Measurements from ENCODE around the gene SH3PXD2A. TPM values are rescaled to one million over a fixed set of nuclear protein-coding genes. Genes with fewer than 3 reads are reported as not detected.

The SH3PXD2A gene
- total and polyA plus RNA-seq, 2 of the 4 experiments (the other 2 are of a cell fraction) = 6.3 to 23.0 TPM

GRCh38 chr10:103799341-103799740, 56.0 kb downstream of the SH3PXD2A start:
- H3K14ac ChIP-seq (replicated peaks; ENCODE audit: low read depth, low read length) = no peak overlapping the region
- H3K27me3 ChIP-seq (ENCODE audit: control insufficient read depth, insufficient read depth, low read length) = no peaks in the 10 kb centered on the region
- dilution Hi-C loops (cut with HindIII; ENCODE audit: low sequenced_read_pairs, unreplicated experiment) = no loop called here
- no peak overlapping the region for H2BK120ac ChIP-seq (ENCODE audit: low read depth, low read length)
- H2AK5ac ChIP-seq (ENCODE audit: low read depth, low read length) = no peak overlapping the region; the same call in 1 of the 2 replicates
- H3K9me3 ChIP-seq (ENCODE audit: control insufficient read depth, insufficient read depth, low read length) = no peaks in the 10 kb centered on the region
- no peak overlapping the region for H2AFZ ChIP-seq (replicated peaks; ENCODE audit: low read length, poor library complexity)
- H4K8ac ChIP-seq (ENCODE audit: low read depth in 2 of 2, low read length in 2 of 2) = no peak overlapping the region
- in situ Hi-C loops (cut with MboI; ENCODE audit: low sequenced_read_pairs) = no loop called here
- H3K18ac ChIP-seq (ENCODE audit: low read depth, low read length) = no peak overlapping the region
- H3K4ac ChIP-seq (ENCODE audit: low read depth, low read length) = no peak overlapping the region
- H3K79me1 ChIP-seq (ENCODE audit: low read depth in 1 of 2, low read length in 2 of 2) = peaks cover 0 to 10% of the 10 kb centered on the region in 2 experiments; a peak in 2 of 4 replicates
- H3K23ac ChIP-seq (ENCODE audit: low read depth, low read length) = no peak overlapping the region
- no peak overlapping the region for H3K27ac ChIP-seq (ENCODE audit: insufficient read depth, low read length)
- H4K5ac ChIP-seq (ENCODE audit: low read depth, low read length) = no peak overlapping the region
- no TSS peak for BruUV-seq (replicated peaks)
- no peak overlapping the region for H2BK15ac ChIP-seq (ENCODE audit: low read depth, low read length)
- no peak for ATAC-seq (ENCODE audit: low read depth)
- intact Hi-C loops (cut with micrococcal nuclease) = no loop called here
- no peak for TF ChIP-seq FOS (IDR thresholded peaks at IDR 0.05; ENCODE audit: low read depth, low read length)
- TF ChIP-seq POLR2A (IDR thresholded peaks at IDR 0.05; ENCODE audit: low read depth, low read length) = no peak
- no peak for TF ChIP-seq RCOR1 (IDR thresholded peaks at IDR 0.05; ENCODE audit: insufficient replicate concordance, low read length)
- TF ChIP-seq CTCF (conservative IDR thresholded peaks at IDR 0.05; ENCODE audit: low read depth, low read length) = no peak
- TF ChIP-seq NFE2L2 (IDR thresholded peaks at IDR 0.05; ENCODE audit: low read depth, low read length) = no peak
- TF ChIP-seq CHD1 (IDR thresholded peaks at IDR 0.05; ENCODE audit: low read depth, low read length) = no peak
- TF ChIP-seq USF2 (IDR thresholded peaks at IDR 0.05; ENCODE audit: low read depth, low read length) = no peak
- TF ChIP-seq SMC3 (IDR thresholded peaks at IDR 0.05; ENCODE audit: low read depth, low read length) = no peak
- no peak for TF ChIP-seq BHLHE40 (IDR thresholded peaks at IDR 0.05; ENCODE audit: low read depth, low read length)
- no peak for TF ChIP-seq ELK1 (IDR thresholded peaks at IDR 0.05; ENCODE audit: borderline replicate concordance, low read depth, low read length)
- no peak for TF ChIP-seq RAD21 (IDR thresholded peaks at IDR 0.05; ENCODE audit: low read length)
- no peak for TF ChIP-seq RFX5 (IDR thresholded peaks at IDR 0.05; ENCODE audit: low read depth, low read length)
- H3K4me1 ChIP-seq (ENCODE audit: control insufficient read depth, insufficient read depth, low read length) = peaks cover 16% of the 10 kb centered on the region
- peaks cover 22% of the 10 kb centered on the region for H3K9me1 ChIP-seq (ENCODE audit: insufficient read depth, low read length)
- no peak for DNase-seq
- ChIA-PET CTCF (no interaction called here), POLR2A (ENCODE audit: unreplicated experiment) (no interaction called here)
- no peak overlapping the region for H3K9ac ChIP-seq (ENCODE audit: low read depth, low read length)
- H2AK9ac ChIP-seq (replicated peaks; ENCODE audit: low read depth, low read length, poor library complexity) = no peak overlapping the region
- no peak overlapping the region for H3K4me2 ChIP-seq (ENCODE audit: low read depth, low read length)
- H2BK20ac ChIP-seq (ENCODE audit: low read depth, low read length) = no peak overlapping the region
- H3K4me3 ChIP-seq (ENCODE audit: insufficient read depth, low read depth, low read length) = no peak overlapping the region
- no peak overlapping the region for H4K91ac ChIP-seq (ENCODE audit: insufficient read depth, low read depth, low read length)
- peaks cover 11% of the 10 kb centered on the region; the same call in 1 of the 2 replicates for H4K20me1 ChIP-seq (ENCODE audit: insufficient read depth, low read length)
- peaks cover 2% of the 10 kb centered on the region; the same call in 1 of the 2 replicates for H3K36me3 ChIP-seq (ENCODE audit: control insufficient read depth, insufficient read depth, low read length)
- no peak overlapping the region for H2BK5ac ChIP-seq (ENCODE audit: low read depth, low read length, poor library complexity, severe bottlenecking)
- no CpG with 5 or more reads among the region's 4 CpGs for WGBS, 2 experiments (ENCODE audit: extremely low coverage in 2 of 2, insufficient read length in 1 of 2)
- H3K56ac ChIP-seq (ENCODE audit: extremely low read depth, insufficient read depth, low read length) = no peak overlapping the region
